SH-SY5Y (cell line): Measurements from ENCODE around the gene NBEA.

Experiments
- GATA2 ChIP-seq: IDR thresholded peaks from 2 replicates; pipeline ENCODE4 v1.6.1; 2011; ENCODE audit warnings: mild to moderate bottlenecking, low read depth, low read length
- GATA3 ChIP-seq: IDR thresholded peaks from 2 replicates; pipeline ENCODE4 v1.6.1; 2011; ENCODE audit warnings: low read depth, mild to moderate bottlenecking, low read length, moderate library complexity

GRCh38 chr13:35499676-35500075 is 557.6 kb downstream of the NBEA start:
- TF ChIP-seq GATA2 = no peak
- TF ChIP-seq GATA3 = no peak
